ENCODE measurements around the gene APP. TPM values are rescaled to one million over a fixed set of nuclear protein-coding genes. Genes with fewer than 3 reads are reported as not detected.

APP gene
- total RNA-seq, 2 experiments from 2014 or later, result 0.55 TPM; not detected in 1

DNA sequence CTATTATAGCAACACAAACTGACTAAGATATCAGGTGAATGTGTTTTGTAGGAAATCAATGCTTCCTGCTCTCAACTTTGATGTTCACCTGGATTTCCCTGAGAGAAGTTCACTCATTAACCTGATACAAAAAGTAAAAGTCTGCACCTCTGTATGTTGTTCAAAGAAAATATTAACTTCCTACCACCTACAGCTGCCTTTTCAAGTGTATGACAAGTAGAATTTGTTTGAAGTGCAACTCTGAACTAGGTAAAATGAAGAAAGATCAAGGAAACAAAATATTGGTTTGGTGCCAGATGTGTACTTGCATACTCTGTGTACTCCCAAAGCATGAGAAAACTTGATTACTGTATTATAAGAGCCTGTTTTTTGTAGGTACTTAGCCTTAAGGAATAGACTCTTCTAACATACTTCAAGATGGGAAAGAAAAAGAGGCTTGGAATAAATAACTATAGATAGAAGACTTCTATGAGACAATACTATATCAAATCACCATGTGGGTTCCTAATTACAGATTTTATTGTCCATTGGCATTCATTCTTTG lies 193.4 kb downstream of the APP start:
- POLR2A ChIA-PET, result interaction anchor here (0.5 to 1.6 kb wide), 3 partner anchors 9 to 70 kb away, joined by 3 to 15 read pairs (median 3); no protein-coding TSS in a partner anchor
- DNase-seq (ENCODE audit: low spot score), result no peak

DNA sequence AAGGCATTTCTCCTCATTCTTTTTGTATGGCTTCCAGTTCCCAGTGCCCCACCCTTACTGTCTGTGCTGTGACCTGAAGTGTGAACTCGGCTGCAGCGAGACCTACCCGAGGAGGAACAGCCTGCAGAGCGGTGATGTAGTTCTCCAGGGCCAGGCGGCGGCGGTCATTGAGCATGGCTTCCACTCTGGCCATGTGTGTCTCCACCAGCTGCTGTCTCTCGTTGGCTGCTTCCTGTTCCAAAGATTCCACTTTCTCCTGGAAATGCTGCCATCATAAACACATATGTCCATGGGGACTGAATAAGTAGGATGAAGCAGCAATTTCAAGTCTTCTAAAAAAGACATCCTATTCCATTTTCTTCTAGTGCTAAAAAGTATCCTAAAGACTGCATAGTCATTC lies 195.6 kb downstream of the APP start:
- no TSS peak for BruUV-seq (replicated peaks)

More for the DNA sequence above, 193.4 kb downstream of the APP start:
- TF ChIP-seq, protein P1, sequence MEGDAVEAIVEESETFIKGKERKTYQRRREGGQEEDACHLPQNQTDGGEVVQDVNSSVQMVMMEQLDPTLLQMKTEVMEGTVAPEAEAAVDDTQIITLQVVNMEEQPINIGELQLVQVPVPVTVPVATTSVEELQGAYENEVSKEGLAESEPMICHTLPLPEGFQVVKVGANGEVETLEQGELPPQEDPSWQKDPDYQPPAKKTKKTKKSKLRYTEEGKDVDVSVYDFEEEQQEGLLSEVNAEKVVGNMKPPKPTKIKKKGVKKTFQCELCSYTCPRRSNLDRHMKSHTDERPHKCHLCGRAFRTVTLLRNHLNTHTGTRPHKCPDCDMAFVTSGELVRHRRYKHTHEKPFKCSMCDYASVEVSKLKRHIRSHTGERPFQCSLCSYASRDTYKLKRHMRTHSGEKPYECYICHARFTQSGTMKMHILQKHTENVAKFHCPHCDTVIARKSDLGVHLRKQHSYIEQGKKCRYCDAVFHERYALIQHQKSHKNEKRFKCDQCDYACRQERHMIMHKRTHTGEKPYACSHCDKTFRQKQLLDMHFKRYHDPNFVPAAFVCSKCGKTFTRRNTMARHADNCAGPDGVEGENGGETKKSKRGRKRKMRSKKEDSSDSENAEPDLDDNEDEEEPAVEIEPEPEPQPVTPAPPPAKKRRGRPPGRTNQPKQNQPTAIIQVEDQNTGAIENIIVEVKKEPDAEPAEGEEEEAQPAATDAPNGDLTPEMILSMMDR (conservative IDR thresholded peaks at IDR 0.05; ENCODE audit: low read length), result no peak
- no peak for TF ChIP-seq EZH2phosphoT487 (IDR thresholded peaks at IDR 0.05; ENCODE audit: borderline replicate concordance, low read depth, low read length)
- Histone ChIP-seq H3K4me1 (ENCODE audit: insufficient read depth, low read length, poor library complexity, severe bottlenecking) (no peaks in the 10 kb centered on the region), H3K4me2 (ENCODE audit: low read length) (no peak overlapping the region), H4K20me1 (ENCODE audit: insufficient read depth, low read length) (no peaks in the 10 kb centered on the region), H3K36me3 (ENCODE audit: insufficient read depth, low read length) (no peaks in the 10 kb centered on the region), H3K79me2 (ENCODE audit: insufficient read depth, low read depth, low read length) (no peaks in the 10 kb centered on the region), H3K4me3 (ENCODE audit: low read depth, low read length, poor library complexity, severe bottlenecking) (no peak overlapping the region), H3K9me3 (ENCODE audit: low read length) (peaks cover 7% of the 10 kb centered on the region; the same call in 1 of the 2 replicates), H3K27ac (ENCODE audit: low read depth, low read length, poor library complexity, severe bottlenecking) (no peak overlapping the region), H2AFZ (ENCODE audit: low read length) (no peak overlapping the region), H3K9me2 (ENCODE audit: insufficient read depth, low read length) (no peaks in the 10 kb centered on the region)
- intact Hi-C loops (cut with micrococcal nuclease; ENCODE audit: unreplicated experiment), result no loop called here
- BruUV-seq (replicated peaks), result no TSS peak
- CTCF ChIA-PET (ENCODE audit: unreplicated experiment), result no interaction called here

More for the DNA sequence above, 195.6 kb downstream of the APP start:
- Histone ChIP-seq H2AFZ (ENCODE audit: low read length) (no peak overlapping the region), H3K36me3 (ENCODE audit: insufficient read depth, low read length) (no peaks in the 10 kb centered on the region), H3K4me3 (ENCODE audit: low read depth, low read length, poor library complexity, severe bottlenecking) (no peak overlapping the region), H3K4me1 (ENCODE audit: insufficient read depth, low read length, poor library complexity, severe bottlenecking) (no peaks in the 10 kb centered on the region), H4K20me1 (ENCODE audit: insufficient read depth, low read length) (no peaks in the 10 kb centered on the region), H3K9me2 (ENCODE audit: insufficient read depth, low read length) (no peaks in the 10 kb centered on the region), H3K9me3 (ENCODE audit: low read length) (peaks cover 13% of the 10 kb centered on the region; the same call in 1 of the 2 replicates), H3K27ac (ENCODE audit: low read depth, low read length, poor library complexity, severe bottlenecking) (no peak overlapping the region), H3K4me2 (ENCODE audit: low read length) (no peak overlapping the region), H3K79me2 (ENCODE audit: insufficient read depth, low read depth, low read length) (no peaks in the 10 kb centered on the region)
- ChIA-PET POLR2A (no interaction called here), CTCF (ENCODE audit: unreplicated experiment) (no interaction called here)
- intact Hi-C loops (cut with micrococcal nuclease; ENCODE audit: unreplicated experiment), result no loop called here
- TF ChIP-seq, protein P1 (conservative IDR thresholded peaks at IDR 0.05; ENCODE audit: low read length), result no peak
- TF ChIP-seq EZH2phosphoT487 (IDR thresholded peaks at IDR 0.05; ENCODE audit: borderline replicate concordance, low read depth, low read length), result no peak
- no peak for DNase-seq (ENCODE audit: low spot score)
